Endothelial cell of umbilical vein (primary cell): ENCODE measurements around the gene OR10G8. TPM values are rescaled to one million over a fixed set of nuclear protein-coding genes. Genes with fewer than 3 reads are reported as not detected.

Source experiments
- BruUV-seq: library from RNA; stranded (reverse); fragments of 400-500 nt; replicated peaks from 2 replicates; lab custom pipeline; 2021; lab: Mats Ljungman, UMichigan
- CTCF ChIA-PET: fragments of 300-600, 350-600 bp; sonication (Branson Sonifier 250); formaldehyde crosslinking; loops from one replicate; lab custom pipeline; 2021; ENCODE audit warnings: antibody characterized with exemption, inconsistent platforms; lab: Charles Lee
- POLR2A ChIA-PET: fragments of 300-600, 350-600 bp; sonication (Branson Sonifier 250); formaldehyde crosslinking; loops from one replicate; lab custom pipeline; 2021; ENCODE audit warnings: antibody characterized with exemption, inconsistent platforms; lab: Charles Lee
- DNase-seq: peaks from one replicate; pipeline ENCODE4 v3.0.0-alpha.2; 2011; ENCODE audit warnings: low read depth, low spot score
- FAIRE-seq: peaks from 2 replicates; lab custom pipeline; 2011; peaks lifted over from hg19 to GRCh38; lab: Jason Lieb, UNC
- H2AFZ ChIP-seq: 2 replicates; pipeline ENCODE4 v1.6.0; 2012; ENCODE audit warnings: low read depth, low read length, control low read depth, inconsistent platforms
- H3K27ac ChIP-seq: 2 replicates; pipeline ENCODE4 v1.5.1; 2011; ENCODE audit warnings: low read depth, mild to moderate bottlenecking, control low read depth, low read length, moderate library complexity; ENCODE audit not compliant: insufficient read depth
- H3K27me3 ChIP-seq, 2 experiments: 2 replicates each; pipeline versions ENCODE4 v1.6.0 to v1.6.1; 2011; ENCODE audit warnings: low read length in 2 of 2, mixed read lengths in 1 of 2; ENCODE audit not compliant: control insufficient read depth in 2 of 2, insufficient read depth in 2 of 2
- H3K36me3 ChIP-seq, 2 experiments: 2 replicates in 1 of 2; 3 replicates in 1 of 2; pipeline ENCODE4 v1.5.1; 2011; ENCODE audit warnings: low read length in 2 of 2, mild to moderate bottlenecking in 1 of 2, moderate library complexity in 1 of 2; ENCODE audit not compliant: control insufficient read depth in 2 of 2, insufficient read depth in 2 of 2; ENCODE audit errors: extremely low read depth in 1 of 2
- H3K4me1 ChIP-seq: 3 replicates; pipeline ENCODE4 v1.5.1; 2011; ENCODE audit warnings: mild to moderate bottlenecking, low read length; ENCODE audit not compliant: control insufficient read depth, insufficient read depth; ENCODE audit errors: extremely low read depth
- H3K4me2 ChIP-seq: 2 replicates; pipeline ENCODE4 v1.6.1; 2011; ENCODE audit warnings: low read length, control low read depth, mixed read lengths; ENCODE audit not compliant: insufficient read depth
- H3K4me3 ChIP-seq, 3 experiments: fragments of 200-600 bp in 1 of 3; sonication (generic), shearing (Covaris generic) in 1 of 3; replicated peaks in 1 of 3; 2 replicates each; pipeline ENCODE4 v1.5.1; 2011 to 2016; ENCODE audit warnings: control low read depth in 3 of 3, low read length in 3 of 3, mild to moderate bottlenecking in 2 of 3, inconsistent platforms in 1 of 3, low read depth in 1 of 3, moderate library complexity in 1 of 3; ENCODE audit not compliant: insufficient read depth in 1 of 3
- H3K79me2 ChIP-seq: 2 replicates; pipeline ENCODE4 v1.6.0; 2012; ENCODE audit warnings: low read length, inconsistent platforms; ENCODE audit not compliant: control insufficient read depth, insufficient read depth
- H3K9ac ChIP-seq: replicated peaks from 2 replicates; pipeline ENCODE3; 2011; ENCODE audit warnings: low read length, control low read depth; ENCODE audit not compliant: insufficient read depth; ENCODE audit errors: extremely low read depth
- H3K9me1 ChIP-seq: replicated peaks from 3 replicates; pipeline ENCODE4 v1.6.0; 2011; ENCODE audit warnings: mild to moderate bottlenecking, low read length; ENCODE audit not compliant: control insufficient read depth, insufficient read depth; ENCODE audit errors: extremely low read depth
- H3K9me3 ChIP-seq: replicated peaks from 2 replicates; pipeline ENCODE4 v1.5.1; 2012; ENCODE audit warnings: low read length, inconsistent platforms; ENCODE audit not compliant: control insufficient read depth, insufficient read depth
- H4K20me1 ChIP-seq: replicated peaks from 2 replicates; pipeline ENCODE3; 2011; ENCODE audit warnings: mild to moderate bottlenecking, low read length; ENCODE audit not compliant: control insufficient read depth, insufficient read depth; ENCODE audit errors: extremely low read depth
- EZH2 ChIP-seq: IDR thresholded peaks from 2 replicates; pipeline ENCODE4 v1.6.1; 2012; ENCODE audit warnings: borderline replicate concordance, low read depth, mild to moderate bottlenecking, moderate library complexity, low read length, inconsistent platforms; ENCODE audit not compliant: severe bottlenecking
- FOS ChIP-seq: IDR thresholded peaks from 2 replicates; pipeline ENCODE4 v1.6.1; 2011; ENCODE audit warnings: mild to moderate bottlenecking, low read length, moderate library complexity, borderline replicate concordance; ENCODE audit not compliant: insufficient read depth
- GATA2 ChIP-seq: IDR thresholded peaks from 2 replicates; pipeline ENCODE4 v1.7.0; 2011; ENCODE audit warnings: low read depth, mild to moderate bottlenecking, moderate library complexity, mixed read lengths, low read length; ENCODE audit not compliant: insufficient read length, insufficient read depth
- POLR2A ChIP-seq: IDR thresholded peaks from 2 replicates; pipeline ENCODE4 v1.6.1; 2012; ENCODE audit warnings: low read depth, mild to moderate bottlenecking, control low read depth, low read length
- POLR2AphosphoS5 ChIP-seq: IDR thresholded peaks from 2 replicates; pipeline ENCODE4 v1.6.1; 2012; ENCODE audit warnings: low read depth, mild to moderate bottlenecking, control low read depth, low read length, moderate library complexity; ENCODE audit not compliant: insufficient read depth
- dilution Hi-C: fragments of 300-500 bp; cut with MboI; formaldehyde crosslinking; loops from one replicate; pipeline ENCODE4 v1.15.0; 2019; ENCODE audit warnings: low sequenced_read_pairs; ENCODE audit not compliant: extremely low pct_ligation_motif_present
- intact Hi-C: fragments of 100-400 bp; cut with micrococcal nuclease; formaldehyde crosslinking; loops from one replicate; pipeline ENCODE4 v1.10.0; 2022
- polyA plus RNA-seq, 4 experiments: library from polyadenylated mRNA; depleted of rRNA in 3 of 4; stranded (reverse) in 3 of 4; unstranded in 1 of 4; fragments of >200 nt; gene quantifications; 2 replicates each; pipeline versions ENCODE4 v1.2.1 to v1.2.3, GENCODE V29; 2011 to 2012; ENCODE audit warnings: missing spikeins in 1 of 4
- total RNA-seq: library from RNA; stranded (reverse); gene quantifications from 2 replicates; pipeline ENCODE4 v1.2.3, GENCODE V29; 2021
- TF ChIP-seq, protein P1 (sequence below): IDR thresholded peaks from 2 replicates; pipeline ENCODE4 v1.6.1; 2011; ENCODE audit not compliant: insufficient read depth, insufficient read length
- TF ChIP-seq, protein P2 (sequence below), 2 donors: IDR thresholded peaks; 1 replicate in 1 of 2; 2 replicates in 1 of 2; pipeline ENCODE4 v1.5.1; 2011; ENCODE audit warnings: low read length in 2 of 2, mild to moderate bottlenecking in 2 of 2, moderate library complexity in 2 of 2, control low read depth in 1 of 2, inconsistent platforms in 1 of 2, low read depth in 1 of 2; ENCODE audit not compliant: insufficient read depth in 1 of 2; ENCODE audit errors: extremely low read depth in 1 of 2

The OR10G8 gene
- total and polyA plus RNA-seq, 2 donors (not counting 3 experiments of a cell fraction or from before 2014, with no cell fraction given) = not detected

GRCh38 chr11:124070915-124071622 lies 44.5 kb downstream of the OR10G8 start:
- no peak overlapping the region for H3K4me2 ChIP-seq
- TF ChIP-seq POLR2AphosphoS5 (no peak), GATA2 (no peak), POLR2A (no peak), FOS (no peak), EZH2 (no peak)
- TF ChIP-seq, protein P1, sequence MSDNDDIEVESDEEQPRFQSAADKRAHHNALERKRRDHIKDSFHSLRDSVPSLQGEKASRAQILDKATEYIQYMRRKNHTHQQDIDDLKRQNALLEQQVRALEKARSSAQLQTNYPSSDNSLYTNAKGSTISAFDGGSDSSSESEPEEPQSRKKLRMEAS = no peak
- TF ChIP-seq, protein P2, sequence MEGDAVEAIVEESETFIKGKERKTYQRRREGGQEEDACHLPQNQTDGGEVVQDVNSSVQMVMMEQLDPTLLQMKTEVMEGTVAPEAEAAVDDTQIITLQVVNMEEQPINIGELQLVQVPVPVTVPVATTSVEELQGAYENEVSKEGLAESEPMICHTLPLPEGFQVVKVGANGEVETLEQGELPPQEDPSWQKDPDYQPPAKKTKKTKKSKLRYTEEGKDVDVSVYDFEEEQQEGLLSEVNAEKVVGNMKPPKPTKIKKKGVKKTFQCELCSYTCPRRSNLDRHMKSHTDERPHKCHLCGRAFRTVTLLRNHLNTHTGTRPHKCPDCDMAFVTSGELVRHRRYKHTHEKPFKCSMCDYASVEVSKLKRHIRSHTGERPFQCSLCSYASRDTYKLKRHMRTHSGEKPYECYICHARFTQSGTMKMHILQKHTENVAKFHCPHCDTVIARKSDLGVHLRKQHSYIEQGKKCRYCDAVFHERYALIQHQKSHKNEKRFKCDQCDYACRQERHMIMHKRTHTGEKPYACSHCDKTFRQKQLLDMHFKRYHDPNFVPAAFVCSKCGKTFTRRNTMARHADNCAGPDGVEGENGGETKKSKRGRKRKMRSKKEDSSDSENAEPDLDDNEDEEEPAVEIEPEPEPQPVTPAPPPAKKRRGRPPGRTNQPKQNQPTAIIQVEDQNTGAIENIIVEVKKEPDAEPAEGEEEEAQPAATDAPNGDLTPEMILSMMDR (IDR thresholded peaks at IDR 0.05; ENCODE audit: extremely low read depth in 1 of 2, insufficient read depth in 1 of 2, low read depth in 1 of 2, low read length in 2 of 2) = peak; percentile 56 to 57
- H3K4me1 ChIP-seq = peaks cover 4% of the 10 kb centered on the region
- H3K79me2 ChIP-seq = no peaks in the 10 kb centered on the region
- POLR2A ChIA-PET = no interaction called here
- peaks cover 15 to 33% of the 10 kb centered on the region in 2 experiments for H3K27me3 ChIP-seq
- FAIRE-seq (peak; percentile 95), DNase-seq (peak; percentile 88)
- no peaks in the 10 kb centered on the region for H3K9me1 ChIP-seq
- no peaks in the 10 kb centered on the region for H4K20me1 ChIP-seq
- intact Hi-C loops = loop anchor here (1.0 to 5.0 kb wide), 5 partner anchors 44 to 516 kb away; partner anchors contain the start of gene VWA5A
- H2AFZ ChIP-seq = no peak overlapping the region
- no peak overlapping the region for H3K9ac ChIP-seq
- dilution Hi-C loops = no loop called here
- BruUV-seq = no TSS peak
- H3K4me3 ChIP-seq = no peak overlapping the region
- H3K36me3 ChIP-seq = no peaks in the 10 kb centered on the region
- no peak overlapping the region for H3K27ac ChIP-seq
- CTCF ChIA-PET = interaction anchor here (0.6 to 5.1 kb wide), 74 partner anchors 8 to 1446 kb away, joined by 3 to 363 read pairs (median 5); partner anchors contain the start of genes OR10G7, TBRG1, VWA5A and ZNF202
- H3K9me3 ChIP-seq = no peaks in the 10 kb centered on the region
